Measurements from ENCODE around the gene TGIF1. TPM values are rescaled to one million over a fixed set of nuclear protein-coding genes. Genes with fewer than 3 reads are reported as not detected.

TGIF1 gene
- total and polyA plus RNA-seq, 9 of the 15 experiments (the other 6 are each of a cell fraction or from before 2014, with no cell fraction given): 16.1 to 77.7 (median 44.6) TPM

DNA sequence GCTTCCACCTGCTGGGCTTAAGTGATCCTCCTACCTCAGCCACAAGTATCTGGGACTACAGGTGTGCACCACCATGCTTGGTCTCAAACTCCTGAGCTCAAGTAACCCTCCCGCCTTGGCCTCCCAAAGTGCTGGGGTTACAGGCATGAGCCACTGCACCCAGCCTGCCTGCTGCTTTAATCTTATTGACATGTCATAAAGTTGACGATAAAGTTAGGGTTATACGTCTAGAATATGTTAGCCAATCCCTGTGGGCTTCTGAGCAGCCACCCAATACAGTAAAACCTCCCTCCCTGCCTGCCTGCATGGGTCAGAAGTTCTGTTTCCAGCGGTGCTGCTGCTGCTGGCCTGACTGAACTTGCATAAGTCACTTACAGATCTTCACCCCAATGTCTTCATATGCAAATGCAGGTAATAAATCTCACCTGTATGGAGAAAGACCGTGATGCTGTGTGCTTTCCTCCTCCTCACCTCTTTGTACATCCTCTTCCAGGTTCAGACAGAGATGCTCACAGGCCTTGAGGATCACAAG is 30.1 kb downstream of the TGIF1 start:
- no peak for FAIRE-seq

More for the DNA sequence above, 30.1 kb downstream of the TGIF1 start:
- Histone ChIP-seq H3K79me2 (ENCODE audit: control insufficient read depth, insufficient read depth, low read length) (no peaks in the 10 kb centered on the region), H4K20me1 (replicated peaks; ENCODE audit: control insufficient read depth, insufficient read depth, low read length) (no peaks in the 10 kb centered on the region), H3K27me3 (ENCODE audit: control insufficient read depth in 2 of 2, insufficient read depth in 2 of 2, low read length in 2 of 2) (no peaks in the 10 kb centered on the region), H3K36me3 (ENCODE audit: control insufficient read depth, insufficient read depth, low read length) (no peaks in the 10 kb centered on the region), H3K9me1 (ENCODE audit: control insufficient read depth, insufficient read depth, low read length) (no peaks in the 10 kb centered on the region), H3K9ac (ENCODE audit: insufficient read depth in 1 of 2, low read depth in 2 of 2, low read length in 2 of 2) (no peak overlapping the region), H3K27ac (ENCODE audit: extremely low read depth, low read depth, low read length) (no peak overlapping the region), H3K4me2 (ENCODE audit: insufficient read depth, low read length) (no peak overlapping the region), H3K4me1 (replicated peaks in 1 of 2; ENCODE audit: control insufficient read depth in 2 of 2, insufficient read depth in 2 of 2, low read length in 2 of 2) (peaks cover 0 to 11% of the 10 kb centered on the region in 2 experiments; a peak in 4 of 5 replicates), H3K4me3 (no peak overlapping the region), H2AFZ (ENCODE audit: low read depth, low read length) (no peak overlapping the region; the same call in 1 of the 2 replicates), H3K9me3 (replicated peaks; ENCODE audit: control insufficient read depth, insufficient read depth, low read depth, low read length) (no peaks in the 10 kb centered on the region)
- ChIA-PET CTCF (ENCODE audit: low intra/inter-chr PET ratio) (no interaction called here), POLR2A (no interaction called here)
- DNase-seq (ENCODE audit: extremely low read depth in 1 of 4, low spot score in 3 of 4) (no peak), ATAC-seq (no peak)
- in situ Hi-C loops (cut with MboI): loop anchor here (5.0 kb wide), 1 partner anchor 97 kb away; no protein-coding TSS in a partner anchor
- intact Hi-C loops (cut with micrococcal nuclease): no loop called here
- BruUV-seq (replicated peaks): no TSS peak
- WGBS (ENCODE audit: insufficient coverage, low coverage, missing lambda C conversion rate): 21% methylated on average over 5 of the region's 5 CpGs
- TF ChIP-seq SRSF1 (IDR thresholded peaks at IDR 0.05; ENCODE audit: low read depth, low read length) (no peak), HMG20A (CRISPR knock-in tag; conservative IDR thresholded peaks at IDR 0.05) (no peak), MIER1 (IDR thresholded peaks at IDR 0.05; ENCODE audit: low read depth) (no peak), TCF15 (CRISPR knock-in tag; IDR thresholded peaks at IDR 0.05) (no peak), USF1 (CRISPR knock-in tag; IDR thresholded peaks at IDR 0.05) (no peak), ZNF57 (CRISPR knock-in tag; IDR thresholded peaks at IDR 0.05) (no peak), NCOA6 (IDR thresholded peaks at IDR 0.05) (no peak), PURB (CRISPR knock-in tag; IDR thresholded peaks at IDR 0.05; ENCODE audit: low read depth) (no peak), ZC3H11A (IDR thresholded peaks at IDR 0.05; ENCODE audit: low read depth, low read length) (no peak), LCOR (CRISPR knock-in tag; IDR thresholded peaks at IDR 0.05) (no peak), ZNF449 (CRISPR knock-in tag; IDR thresholded peaks at IDR 0.05) (no peak), BRF2 (IDR thresholded peaks at IDR 0.05; ENCODE audit: borderline replicate concordance, insufficient read depth, insufficient read length) (no peak), ARID1B (IDR thresholded peaks at IDR 0.05) (no peak)
- TF ChIP-seq, protein P1, sequence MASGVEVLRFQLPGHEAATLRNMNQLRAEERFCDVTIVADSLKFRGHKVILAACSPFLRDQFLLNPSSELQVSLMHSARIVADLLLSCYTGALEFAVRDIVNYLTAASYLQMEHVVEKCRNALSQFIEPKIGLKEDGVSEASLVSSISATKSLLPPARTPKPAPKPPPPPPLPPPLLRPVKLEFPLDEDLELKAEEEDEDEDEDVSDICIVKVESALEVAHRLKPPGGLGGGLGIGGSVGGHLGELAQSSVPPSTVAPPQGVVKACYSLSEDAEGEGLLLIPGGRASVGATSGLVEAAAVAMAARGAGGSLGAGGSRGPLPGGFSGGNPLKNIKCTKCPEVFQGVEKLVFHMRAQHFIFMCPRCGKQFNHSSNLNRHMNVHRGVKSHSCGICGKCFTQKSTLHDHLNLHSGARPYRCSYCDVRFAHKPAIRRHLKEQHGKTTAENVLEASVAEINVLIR (CRISPR knock-in tag; IDR thresholded peaks at IDR 0.05): no peak
- TF ChIP-seq, protein P2, sequence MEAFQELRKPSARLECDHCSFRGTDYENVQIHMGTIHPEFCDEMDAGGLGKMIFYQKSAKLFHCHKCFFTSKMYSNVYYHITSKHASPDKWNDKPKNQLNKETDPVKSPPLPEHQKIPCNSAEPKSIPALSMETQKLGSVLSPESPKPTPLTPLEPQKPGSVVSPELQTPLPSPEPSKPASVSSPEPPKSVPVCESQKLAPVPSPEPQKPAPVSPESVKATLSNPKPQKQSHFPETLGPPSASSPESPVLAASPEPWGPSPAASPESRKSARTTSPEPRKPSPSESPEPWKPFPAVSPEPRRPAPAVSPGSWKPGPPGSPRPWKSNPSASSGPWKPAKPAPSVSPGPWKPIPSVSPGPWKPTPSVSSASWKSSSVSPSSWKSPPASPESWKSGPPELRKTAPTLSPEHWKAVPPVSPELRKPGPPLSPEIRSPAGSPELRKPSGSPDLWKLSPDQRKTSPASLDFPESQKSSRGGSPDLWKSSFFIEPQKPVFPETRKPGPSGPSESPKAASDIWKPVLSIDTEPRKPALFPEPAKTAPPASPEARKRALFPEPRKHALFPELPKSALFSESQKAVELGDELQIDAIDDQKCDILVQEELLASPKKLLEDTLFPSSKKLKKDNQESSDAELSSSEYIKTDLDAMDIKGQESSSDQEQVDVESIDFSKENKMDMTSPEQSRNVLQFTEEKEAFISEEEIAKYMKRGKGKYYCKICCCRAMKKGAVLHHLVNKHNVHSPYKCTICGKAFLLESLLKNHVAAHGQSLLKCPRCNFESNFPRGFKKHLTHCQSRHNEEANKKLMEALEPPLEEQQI (IDR thresholded peaks at IDR 0.05): no peak

All from K562 (cell line).